IMR-90 (cell line): ENCODE measurements around the gene RAB28. TPM values are rescaled to one million over a fixed set of nuclear protein-coding genes. Genes with fewer than 3 reads are reported as not detected.

ENCODE experiments used
- ATAC-seq: fragments of 200-7000 bp; cut with Tn5 transposase; 2 replicates; pipeline ENCODE4 v1.9.1; 2020; ENCODE audit warnings: low read depth, mild to moderate bottlenecking, moderate library complexity
- BruUV-seq: library from RNA; stranded (reverse); fragments of 400-500 nt; replicated peaks from 2 replicates; lab custom pipeline; 2021; lab: Mats Ljungman, UMichigan
- CTCF ChIA-PET: fragments of 300-600 bp; formaldehyde crosslinking; extraction: SDS; loops from one replicate; lab custom pipeline; 2021; ENCODE audit warnings: antibody characterized with exemption; lab: Yijun Ruan, JAX
- POLR2A ChIA-PET: fragments of 300-600 bp; sonication (Branson Sonifier 250); formaldehyde crosslinking; loops from one replicate; lab custom pipeline; 2022; ENCODE audit warnings: antibody characterized with exemption; ENCODE audit not compliant: unreplicated experiment; lab: Charles Lee
- DNase-seq: peaks from one replicate; pipeline ENCODE4 v3.0.0; 2013
- H2AFZ ChIP-seq: replicated peaks from 2 replicates; pipeline ENCODE3; 2013; ENCODE audit warnings: low read length, mild to moderate bottlenecking; ENCODE audit not compliant: poor library complexity
- H2AK5ac ChIP-seq: 2 replicates; pipeline ENCODE4 v1.6.1; 2013; ENCODE audit warnings: low read depth, low read length, inconsistent platforms
- H2AK9ac ChIP-seq: replicated peaks from 2 replicates; pipeline ENCODE3; 2013; ENCODE audit warnings: mild to moderate bottlenecking, low read depth, low read length, moderate library complexity; ENCODE audit not compliant: poor library complexity
- H2BK120ac ChIP-seq: 2 replicates; pipeline ENCODE4 v1.6.1; 2013; ENCODE audit warnings: low read depth, low read length, inconsistent platforms
- H2BK15ac ChIP-seq: 3 replicates; pipeline ENCODE4 v1.6.1; 2013; ENCODE audit warnings: low read depth, low read length, inconsistent platforms
- H2BK20ac ChIP-seq: 2 replicates; pipeline ENCODE4 v1.6.1; 2013; ENCODE audit warnings: low read depth, mild to moderate bottlenecking, inconsistent platforms, low read length, moderate library complexity
- H2BK5ac ChIP-seq: 2 replicates; pipeline ENCODE4 v1.6.1; 2013; ENCODE audit warnings: mild to moderate bottlenecking, low read depth, low read length, inconsistent platforms; ENCODE audit not compliant: poor library complexity, severe bottlenecking
- H3K14ac ChIP-seq: replicated peaks from 2 replicates; pipeline ENCODE4 v1.6.1; 2013; ENCODE audit warnings: low read depth, low read length, inconsistent platforms
- H3K18ac ChIP-seq: 2 replicates; pipeline ENCODE4 v1.6.1; 2013; ENCODE audit warnings: low read depth, low read length, control low read depth
- H3K23ac ChIP-seq: 2 replicates; pipeline ENCODE4 v1.6.1; 2013; ENCODE audit warnings: low read depth, low read length, inconsistent platforms
- H3K27ac ChIP-seq: 2 replicates; pipeline ENCODE4 v1.5.1; 2013; ENCODE audit warnings: mild to moderate bottlenecking, control low read depth, low read length; ENCODE audit not compliant: insufficient read depth
- H3K27me3 ChIP-seq: 2 replicates; pipeline ENCODE4 v1.6.1; 2013; ENCODE audit warnings: low read length; ENCODE audit not compliant: control insufficient read depth, insufficient read depth
- H3K36me3 ChIP-seq: 2 replicates; pipeline ENCODE4 v1.6.1; 2013; ENCODE audit warnings: low read length, mixed read lengths; ENCODE audit not compliant: control insufficient read depth, insufficient read depth
- H3K4ac ChIP-seq: 2 replicates; pipeline ENCODE4 v1.6.1; 2013; ENCODE audit warnings: low read depth, low read length, inconsistent platforms
- H3K4me1 ChIP-seq: 2 replicates; pipeline ENCODE4 v1.6.1; 2013; ENCODE audit warnings: low read length, mixed read lengths; ENCODE audit not compliant: control insufficient read depth, insufficient read depth
- H3K4me2 ChIP-seq: 2 replicates; pipeline ENCODE4 v1.6.1; 2013; ENCODE audit warnings: low read depth, mild to moderate bottlenecking, control low read depth, low read length, moderate library complexity
- H3K4me3 ChIP-seq: 2 replicates; pipeline ENCODE4 v1.5.1; 2013; ENCODE audit warnings: low read depth, mild to moderate bottlenecking, control low read depth, low read length, moderate library complexity; ENCODE audit not compliant: insufficient read depth
- H3K56ac ChIP-seq: 2 replicates; pipeline ENCODE4 v1.6.1; 2013; ENCODE audit warnings: low read length, inconsistent platforms; ENCODE audit not compliant: insufficient read depth; ENCODE audit errors: extremely low read depth
- H3K79me1 ChIP-seq, 2 experiments: 2 replicates each; pipeline ENCODE4 v1.6.1; 2013; ENCODE audit warnings: low read length in 2 of 2, inconsistent platforms in 1 of 2, low read depth in 1 of 2
- H3K9ac ChIP-seq: 2 replicates; pipeline ENCODE4 v1.6.1; 2013; ENCODE audit warnings: low read depth, low read length, control low read depth
- H3K9me1 ChIP-seq: 2 replicates; pipeline ENCODE4 v1.6.1; 2013; ENCODE audit warnings: low read length, inconsistent platforms; ENCODE audit not compliant: insufficient read depth
- H3K9me3 ChIP-seq: 2 replicates; pipeline ENCODE4 v1.6.1; 2013; ENCODE audit warnings: low read length; ENCODE audit not compliant: control insufficient read depth, insufficient read depth
- H4K20me1 ChIP-seq: 2 replicates; pipeline ENCODE4 v1.6.1; 2013; ENCODE audit warnings: low read length, inconsistent platforms; ENCODE audit not compliant: insufficient read depth
- H4K5ac ChIP-seq: 2 replicates; pipeline ENCODE4 v1.6.1; 2013; ENCODE audit warnings: mild to moderate bottlenecking, low read depth, low read length, control low read depth
- H4K8ac ChIP-seq, 2 experiments: 2 replicates each; pipeline ENCODE4 v1.6.1; 2013; ENCODE audit warnings: low read depth in 2 of 2, low read length in 2 of 2, control low read depth in 1 of 2, inconsistent platforms in 1 of 2
- H4K91ac ChIP-seq: 2 replicates; pipeline ENCODE4 v1.6.1; 2013; ENCODE audit warnings: low read depth, low read length, inconsistent platforms; ENCODE audit not compliant: insufficient read depth
- BHLHE40 ChIP-seq: fragments of 150-350 bp; IDR thresholded peaks from 2 replicates; pipeline ENCODE4 v1.6.1; 2016; ENCODE audit warnings: mild to moderate bottlenecking, low read depth, low read length
- CHD1 ChIP-seq: IDR thresholded peaks from 2 replicates; pipeline ENCODE4 v1.6.1; 2012; ENCODE audit warnings: low read depth, low read length, improper control_type of control experiment
- MAFK ChIP-seq: IDR thresholded peaks from 2 replicates; pipeline ENCODE4 v1.6.1; 2012; ENCODE audit warnings: low read depth, low read length, improper control_type of control experiment
- MAZ ChIP-seq: IDR thresholded peaks from 2 replicates; pipeline ENCODE4 v1.6.1; 2012; ENCODE audit warnings: low read depth, mild to moderate bottlenecking, low read length, improper control_type of control experiment, moderate library complexity, borderline replicate concordance
- WGBS, 2 experiments: methylation state at CpG; one replicate each; pipeline versions ENCODE4 v1.1.5 to v1.1.7; 2013; ENCODE audit warnings: missing lambda C conversion rate in 2 of 2; ENCODE audit not compliant: insufficient read length in 1 of 2; ENCODE audit errors: extremely low coverage in 2 of 2; 5-methylcytosine and 5-hydroxymethylcytosine counted together
- dilution Hi-C: fragments of 300-500 bp; cut with HindIII; formaldehyde crosslinking; loops from one replicate; pipeline ENCODE4 v1.14.3; 2018; ENCODE audit warnings: low sequenced_read_pairs; ENCODE audit not compliant: unreplicated experiment
- in situ Hi-C: fragments of 300-500 bp; cut with MboI; formaldehyde crosslinking; loops from 3 replicates; pipeline ENCODE4 v1.14.3; 2019; ENCODE audit warnings: low sequenced_read_pairs, inconsistent platforms, mixed read lengths
- intact Hi-C: fragments of 100-400 bp; cut with micrococcal nuclease; formaldehyde crosslinking; loops from 2 replicates; pipeline ENCODE4 v1.10.0; 2022
- polyA plus RNA-seq, 3 experiments: library from polyadenylated mRNA; depleted of rRNA; stranded (reverse); fragments of >200 nt; gene quantifications; 2 replicates each; pipeline ENCODE4 v1.2.3, GENCODE V29; 2012; ENCODE audit warnings: low replicate concordance in 1 of 3
- total RNA-seq: library from RNA; depleted of rRNA; stranded (reverse); fragments of >200 nt; gene quantifications from 2 replicates; pipeline ENCODE4 v1.2.3, GENCODE V29; 2012
- TF ChIP-seq, protein P1 (sequence below): fragments of 150-350 bp; IDR thresholded peaks from 2 replicates; pipeline ENCODE4 v1.6.1; 2016; ENCODE audit warnings: low read depth, mild to moderate bottlenecking, low read length, moderate library complexity, borderline replicate concordance

RAB28 gene
- total and polyA plus RNA-seq, 2 of the 4 experiments (the other 2 are of a cell fraction), result 7.5 to 10.8 TPM

GRCh38 chr4:13348216-13348615, 135.9 kb downstream of the RAB28 start:
- Histone ChIP-seq H3K9ac (no peak overlapping the region), H3K9me1 (no peaks in the 10 kb centered on the region; the same call in 1 of the 2 replicates), H3K23ac (no peak overlapping the region), H4K5ac (no peak overlapping the region), H3K18ac (no peak overlapping the region), H4K20me1 (no peaks in the 10 kb centered on the region), H4K8ac (no peak overlapping the region), H3K36me3 (no peaks in the 10 kb centered on the region), H3K14ac (no peak overlapping the region), H3K27ac (no peak overlapping the region), H3K27me3 (peaks cover 5% of the 10 kb centered on the region), H3K9me3 (peaks cover 1% of the 10 kb centered on the region; the same call in 1 of the 2 replicates), H3K4me2 (no peak overlapping the region), H2BK20ac (no peak overlapping the region), H4K91ac (no peak overlapping the region), H3K79me1 (no peaks in the 10 kb centered on the region), H3K4me1 (peaks cover 6% of the 10 kb centered on the region), H2BK15ac (no peak overlapping the region), H3K4me3 (no peak overlapping the region), H3K4ac (no peak overlapping the region), H2BK120ac (no peak overlapping the region), H2AK9ac (no peak overlapping the region), H2BK5ac (no peak overlapping the region), H2AK5ac (no peak overlapping the region), H3K56ac (no peak overlapping the region), H2AFZ (no peak overlapping the region)
- no TSS peak for BruUV-seq
- ChIA-PET CTCF (no interaction called here), POLR2A (no interaction called here)
- no peak; the same call in 1 of the 2 replicates for ATAC-seq
- no peak for TF ChIP-seq MAFK
- TF ChIP-seq CHD1, result no peak
- TF ChIP-seq MAZ, result no peak
- TF ChIP-seq, protein P1, sequence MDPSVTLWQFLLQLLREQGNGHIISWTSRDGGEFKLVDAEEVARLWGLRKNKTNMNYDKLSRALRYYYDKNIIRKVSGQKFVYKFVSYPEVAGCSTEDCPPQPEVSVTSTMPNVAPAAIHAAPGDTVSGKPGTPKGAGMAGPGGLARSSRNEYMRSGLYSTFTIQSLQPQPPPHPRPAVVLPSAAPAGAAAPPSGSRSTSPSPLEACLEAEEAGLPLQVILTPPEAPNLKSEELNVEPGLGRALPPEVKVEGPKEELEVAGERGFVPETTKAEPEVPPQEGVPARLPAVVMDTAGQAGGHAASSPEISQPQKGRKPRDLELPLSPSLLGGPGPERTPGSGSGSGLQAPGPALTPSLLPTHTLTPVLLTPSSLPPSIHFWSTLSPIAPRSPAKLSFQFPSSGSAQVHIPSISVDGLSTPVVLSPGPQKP, result no peak
- no peak for TF ChIP-seq BHLHE40
- no peak for DNase-seq
- dilution Hi-C loops, result no loop called here
- in situ Hi-C loops, result no loop called here
- no CpG with 5 or more reads among the region's 3 CpGs for WGBS, 2 experiments
- intact Hi-C loops, result no loop called here
